Effector CD4-positive, alpha-beta T cell (primary cell): ENCODE data around the gene GLOD5.
"Not testable (repeated sequence)": the region's sequence is repeated elsewhere in the genome, so short reads cannot be mapped to it uniquely, and the experiment has no call there.

ENCODE experiments used
- DNase-seq: peaks from one replicate; pipeline ENCODE4 v3.0.0-alpha.2; 2020

Gene GLOD5

GRCh38 chrX:48794911-48795515, 33.5 kb downstream of the GLOD5 start:
- no peak for DNase-seq

GRCh38 chrX:48798318-48798717, 36.8 kb downstream of the GLOD5 start:
- DNase-seq, result no peak

GRCh38 chrX:48800574-48801279, 39.2 kb downstream of the GLOD5 start:
- no peak for DNase-seq

- peak; percentile 89 for DNase-seq
These were observed 39.9 kb downstream of the GLOD5 start, which contains the start of gene HDAC6 for GRCh38 chrX:48801280-48802088. TSS of gene HDAC6 (plus strand) at chrX:48802067. CDS start at chrX:48802693, 626 bp downstream.

- peak; percentile 27 for DNase-seq
These were observed 40.8 kb downstream of the GLOD5 start for GRCh38 chrX:48802089-48802904.

- DNase-seq, result no peak
These were observed 41.3 kb downstream of the GLOD5 start for GRCh38 chrX:48802905-48803200.

- no peak for DNase-seq
These were observed 44.5 kb downstream of the GLOD5 start for GRCh38 chrX:48806081-48806480.

GRCh38 chrX:48813644-48814043, 52.1 kb downstream of the GLOD5 start:
- no peak for DNase-seq

- DNase-seq, result no peak
These were observed 53.2 kb downstream of the GLOD5 start for GRCh38 chrX:48814722-48815121.

- no peak for DNase-seq
These were observed 53.7 kb downstream of the GLOD5 start for GRCh38 chrX:48815266-48815665.

- no peak for DNase-seq
These were observed 54.7 kb downstream of the GLOD5 start for GRCh38 chrX:48816014-48816810.

- DNase-seq, result no peak
These were observed 56.6 kb downstream of the GLOD5 start for GRCh38 chrX:48818098-48818497.

GRCh38 chrX:48818866-48819265, 57.3 kb downstream of the GLOD5 start:
- DNase-seq, result no peak

- DNase-seq, result not testable (repeated sequence)
These were observed 57.8 kb downstream of the GLOD5 start for GRCh38 chrX:48819394-48819793.

- no peak for DNase-seq
These were observed 61.5 kb downstream of the GLOD5 start for GRCh38 chrX:48823053-48823452.
